HG03196 (cell line): ENCODE results near the gene ACIN1.
"Not testable (repeated sequence)": the region's sequence is repeated elsewhere in the genome, so short reads cannot be mapped to it uniquely, and the experiment has no call there.

Experiments
- ATAC-seq: cut with Tn5 transposase; IDR thresholded peaks from one replicate; pipeline ENCODE4 v1.9.1; 2021; ENCODE audit not compliant: unreplicated experiment

The ACIN1 gene

DNA sequence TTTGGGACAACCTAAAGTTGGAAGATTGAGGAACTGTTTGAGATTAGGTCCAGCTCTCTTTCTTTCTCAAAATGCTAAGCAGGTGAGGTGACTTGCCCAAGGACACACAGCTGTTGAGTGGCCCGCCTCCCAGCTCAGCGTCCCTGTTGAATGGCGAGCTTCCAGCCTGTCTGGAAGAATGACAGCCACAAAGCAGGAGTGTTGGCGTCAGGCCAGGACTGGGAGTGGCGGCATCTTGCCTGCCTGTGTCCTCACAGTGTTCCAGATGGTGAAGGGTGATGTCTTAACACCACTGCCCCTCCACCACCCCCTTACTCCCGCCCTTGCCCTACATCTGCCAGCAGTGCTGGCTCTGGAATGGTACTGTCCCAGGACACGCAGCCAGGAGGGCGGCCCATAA is 28.5 kb upstream of the ACIN1 start:
- no peak for ATAC-seq

DNA sequence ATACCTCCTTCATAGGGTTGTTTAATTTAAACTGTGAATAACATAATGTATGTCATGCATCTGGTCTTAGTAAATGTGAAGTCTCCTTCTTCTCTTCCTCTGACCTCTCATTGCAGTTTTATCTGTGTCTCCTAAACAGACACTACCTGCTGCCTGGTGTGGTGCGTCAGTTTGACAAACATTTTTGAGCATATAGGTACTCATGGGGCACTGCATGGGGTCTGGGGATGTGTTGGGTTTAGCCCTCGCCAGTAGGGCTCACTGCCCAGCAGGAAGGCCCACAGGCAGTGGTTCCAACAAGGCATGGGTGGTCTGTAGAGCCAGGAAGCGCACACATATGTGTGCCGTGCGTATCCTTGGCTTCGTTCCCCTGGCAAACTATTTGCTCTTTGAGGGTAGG is 27.1 kb upstream of the ACIN1 start:
- no peak for ATAC-seq

DNA sequence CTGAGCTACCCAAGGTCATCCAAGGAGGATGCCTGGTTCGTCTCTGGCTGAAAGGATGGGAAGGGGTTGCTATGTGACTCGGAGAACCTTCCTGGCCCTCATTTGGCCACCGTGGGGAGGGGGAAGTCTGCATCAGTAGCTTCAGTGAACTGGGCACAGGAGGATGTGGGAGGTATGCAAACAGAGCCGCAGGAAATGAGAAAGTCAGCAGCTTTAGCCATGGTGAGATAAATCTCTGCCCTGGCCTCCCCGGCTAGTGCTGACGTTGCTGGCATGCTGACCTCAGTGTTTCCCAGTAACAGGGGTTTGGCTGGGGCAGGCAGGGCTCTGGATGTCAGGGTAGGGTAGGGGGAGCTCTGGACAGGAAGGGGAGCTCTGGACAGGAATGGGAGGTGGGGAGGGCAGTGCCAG is 26.4 kb upstream of the ACIN1 start:
- no peak for ATAC-seq

DNA sequence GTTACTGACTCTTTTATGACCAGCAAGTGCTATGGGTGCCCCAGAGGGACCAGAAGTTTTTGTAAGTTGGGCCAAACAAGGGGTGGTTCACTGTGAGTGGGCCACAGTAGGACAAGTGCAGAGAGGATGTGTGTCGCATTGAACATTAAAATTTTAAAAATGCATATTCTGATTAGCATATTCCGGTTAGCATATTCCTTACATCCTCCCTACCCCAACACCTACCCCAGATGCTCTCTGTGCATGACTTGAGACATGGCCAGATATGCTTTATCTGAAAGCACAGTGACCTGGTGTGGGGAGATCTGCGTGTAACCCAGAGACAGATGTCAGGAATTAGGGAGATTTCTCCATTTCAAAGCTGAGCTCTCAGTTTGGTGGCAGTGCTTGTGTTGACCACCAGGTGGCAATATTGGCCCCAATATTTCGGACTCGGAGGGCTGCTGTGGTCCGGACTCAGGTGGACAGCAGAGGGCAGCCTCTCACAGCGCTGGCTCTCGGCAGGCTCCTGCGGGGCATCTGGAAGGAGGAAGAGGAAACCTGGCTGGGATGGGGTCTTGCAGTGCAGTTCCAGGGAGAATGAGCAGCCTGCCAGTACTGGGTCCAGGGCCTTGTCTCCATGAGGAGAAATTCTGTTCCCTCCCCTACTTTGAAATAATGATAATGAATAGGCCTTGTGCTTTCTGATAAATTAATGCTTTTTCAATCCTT is 25.8 kb upstream of the ACIN1 start:
- peak; percentile 61 for ATAC-seq

DNA sequence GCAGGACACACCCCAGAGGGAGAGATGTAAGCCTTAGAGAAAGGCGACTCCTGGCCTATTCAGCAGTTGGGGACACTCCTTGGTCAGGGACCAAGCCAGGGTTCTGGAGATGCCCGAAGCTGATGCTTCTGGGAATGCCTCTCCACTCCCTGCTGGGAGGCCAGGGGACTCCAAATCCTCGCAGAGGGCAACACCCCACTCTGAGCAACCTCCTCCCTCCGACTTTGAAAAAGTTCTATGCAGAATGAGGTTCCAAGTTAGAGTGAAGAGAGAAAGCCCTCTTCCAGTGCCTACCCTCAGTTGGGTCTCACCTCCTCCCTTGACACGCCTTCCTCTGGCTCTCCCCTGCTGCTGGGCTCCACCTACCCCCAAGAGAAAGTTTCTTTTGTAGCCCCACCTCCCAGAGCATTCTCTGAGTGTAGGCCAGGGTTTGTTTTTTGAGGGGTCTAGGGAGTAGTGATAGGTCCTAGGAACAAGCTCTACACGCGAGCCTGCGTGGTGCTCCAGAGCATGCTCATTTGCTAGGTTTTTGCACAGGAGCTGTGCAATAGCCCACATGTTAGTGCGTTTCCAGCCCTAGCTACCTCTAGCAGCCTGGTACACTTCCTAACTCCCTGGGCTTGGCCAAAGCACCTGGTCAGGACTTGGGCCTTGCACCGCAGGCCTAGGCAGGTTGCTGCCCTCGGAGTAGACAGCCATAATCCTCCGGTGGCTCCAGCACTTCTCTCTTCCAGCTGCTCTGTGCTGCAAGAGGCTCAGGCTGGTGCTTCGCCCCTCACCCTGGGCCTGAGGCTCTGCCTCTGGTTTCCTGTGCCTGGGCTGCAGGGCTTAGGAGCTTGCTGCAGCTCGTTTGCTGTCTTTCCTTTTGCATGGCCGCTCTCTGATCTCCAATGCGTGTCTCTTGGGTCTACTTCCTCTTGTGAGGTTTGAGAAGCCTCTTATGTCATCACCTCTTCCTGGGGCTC is 24.7 kb upstream of the ACIN1 start:
- ATAC-seq = no peak

DNA sequence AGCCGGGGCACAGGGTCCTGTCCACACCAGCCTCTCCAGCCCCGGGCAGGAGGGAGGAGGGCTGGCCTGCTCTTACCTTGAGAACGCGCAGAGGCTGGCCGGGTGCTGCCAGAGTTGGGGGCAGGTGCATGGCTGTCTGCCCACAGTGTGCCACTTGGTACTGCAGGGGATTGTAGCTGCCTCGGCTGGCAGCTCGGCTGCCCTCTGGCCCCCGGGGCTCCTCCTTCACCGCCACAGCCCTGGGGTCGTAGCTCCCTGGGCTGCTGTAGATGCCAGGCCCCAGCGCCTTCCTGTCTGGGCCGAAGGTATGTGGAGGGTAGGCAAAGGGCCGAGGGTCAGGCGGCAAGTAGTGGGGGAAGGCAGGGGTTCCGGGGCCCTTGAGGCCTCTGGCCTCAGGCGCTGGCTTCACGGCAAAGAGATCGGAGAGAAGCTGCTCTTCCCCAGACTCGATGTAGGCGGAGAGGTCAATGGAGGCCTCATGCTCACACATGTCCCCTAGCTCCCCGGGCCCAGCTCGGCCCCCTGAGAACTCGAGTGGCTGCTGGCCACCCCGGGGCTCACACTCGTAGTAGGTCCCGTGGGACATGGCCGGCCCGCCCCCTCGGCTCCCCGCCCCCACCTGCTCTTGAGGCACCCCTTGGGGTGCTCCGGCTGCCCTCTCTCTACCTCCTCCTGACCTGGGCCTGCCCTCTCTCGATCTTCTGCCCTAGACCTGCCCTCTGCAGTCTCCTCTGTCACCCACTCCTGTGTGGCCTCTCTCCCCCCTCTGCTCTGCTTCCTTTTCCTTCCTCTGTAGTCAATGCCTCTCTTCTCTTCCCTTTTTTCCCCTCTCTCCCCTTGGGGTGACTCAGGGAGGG is 23.8 kb upstream of the ACIN1 start, which contains the start of gene CEBPE:
Gene CEBPE (minus strand): TSS at position 750 of the 857 bp plus-strand sequence. CDS start 164 bp downstream, at position 586.
- ATAC-seq = no peak

DNA sequence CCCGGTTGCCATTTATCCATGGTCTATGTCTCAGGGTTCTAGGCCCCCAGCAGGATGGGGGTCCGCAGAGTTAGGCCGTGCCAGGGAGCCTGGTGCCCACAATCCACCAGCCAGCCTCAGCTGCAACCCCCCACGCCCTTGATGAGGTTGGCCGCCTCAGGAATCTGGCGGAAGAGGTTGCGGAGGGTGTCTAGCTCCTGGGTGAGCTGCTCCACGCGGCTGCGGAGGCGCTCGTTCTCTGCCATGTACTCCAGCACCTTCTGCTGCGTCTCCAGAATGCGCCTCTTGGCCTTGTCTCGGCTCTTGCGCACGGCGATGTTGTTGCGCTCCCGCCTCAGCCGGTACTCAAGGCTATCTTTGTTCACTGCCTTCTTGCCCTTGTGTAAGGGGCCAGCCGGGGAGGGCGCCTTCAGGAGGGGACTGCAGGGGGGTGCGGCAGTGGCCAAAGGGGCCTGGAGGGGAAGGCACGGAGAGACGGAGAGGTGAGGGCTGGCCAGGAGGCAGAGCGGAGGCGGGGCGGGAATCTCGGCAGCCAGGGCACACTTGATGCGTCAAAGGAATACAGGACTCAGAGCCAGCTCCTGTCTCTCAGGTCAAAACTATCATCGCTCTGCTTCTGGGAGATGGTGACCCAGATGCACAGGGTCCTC is 22.6 kb upstream of the ACIN1 start:
- no peak for ATAC-seq

DNA sequence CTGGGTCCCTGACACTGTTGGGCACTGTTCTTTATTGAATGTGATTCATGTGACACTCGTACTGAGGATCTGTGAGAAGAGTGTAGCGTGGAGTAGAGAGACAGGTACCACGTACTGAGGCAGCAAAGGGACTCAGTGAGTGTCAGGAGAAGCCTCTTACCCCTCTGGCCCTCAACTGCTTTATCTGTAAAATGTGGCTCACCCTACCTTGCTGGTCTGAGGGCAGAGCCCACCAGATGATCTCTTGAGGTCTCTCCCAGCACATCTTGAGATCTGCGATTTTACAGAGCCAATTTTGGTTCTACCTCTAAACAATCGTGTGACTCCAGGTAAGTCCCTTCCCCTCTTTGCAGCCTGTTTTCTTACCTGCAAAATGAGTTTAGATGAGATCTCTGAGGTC is 21.0 kb upstream of the ACIN1 start:
- no peak for ATAC-seq

DNA sequence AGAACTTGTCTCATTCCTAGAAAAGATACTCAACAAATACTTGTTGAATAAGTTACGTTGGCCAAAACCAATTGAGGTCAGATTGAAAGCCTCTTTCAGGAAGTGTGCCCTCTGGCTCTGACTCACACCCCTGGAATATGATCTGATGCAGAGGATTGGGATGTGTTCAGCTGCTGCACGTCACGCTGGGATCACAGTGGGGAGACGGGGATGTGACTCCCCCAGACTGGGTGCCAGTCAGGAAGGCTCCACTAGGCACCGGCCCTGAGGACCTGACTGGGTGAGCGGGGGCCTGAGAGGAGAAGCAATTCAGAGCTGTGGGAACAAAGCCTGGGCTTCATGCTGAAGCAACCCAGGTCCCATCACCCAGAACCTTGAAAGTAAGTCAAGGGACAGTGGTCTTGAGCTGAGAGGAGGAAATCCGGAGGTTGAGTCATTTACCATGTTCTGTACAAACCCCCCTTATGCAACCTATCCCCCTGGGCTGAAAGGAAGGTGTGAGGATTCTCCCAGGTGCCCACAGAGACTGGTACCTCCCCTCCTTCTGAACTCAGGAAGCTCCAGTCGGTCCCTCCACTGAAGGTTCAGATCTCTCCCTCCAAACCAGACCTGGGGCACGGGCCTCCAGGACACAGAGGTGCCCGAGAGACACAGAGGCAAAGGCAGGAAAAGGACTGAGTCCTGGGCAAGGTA is 20.2 kb upstream of the ACIN1 start:
- no peak for ATAC-seq

DNA sequence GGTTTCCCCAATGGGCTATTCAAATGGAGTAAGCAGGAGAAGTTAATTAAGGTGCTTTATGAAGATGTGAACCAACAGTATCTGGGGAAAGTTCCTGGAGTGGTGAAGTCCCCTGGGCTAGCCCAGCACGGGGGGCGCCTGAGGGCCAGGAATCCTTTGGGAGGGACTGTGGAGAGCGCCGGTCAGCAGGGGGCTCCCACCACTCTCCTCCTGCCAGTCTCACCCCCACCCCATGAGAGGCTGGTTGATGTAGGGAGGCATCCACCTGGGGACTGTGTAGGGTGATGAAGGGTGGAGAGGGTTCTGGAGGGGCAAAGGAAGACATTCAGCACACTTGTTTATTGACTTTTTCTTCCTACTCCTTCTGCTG is 19.7 kb upstream of the ACIN1 start:
- ATAC-seq = no peak

DNA sequence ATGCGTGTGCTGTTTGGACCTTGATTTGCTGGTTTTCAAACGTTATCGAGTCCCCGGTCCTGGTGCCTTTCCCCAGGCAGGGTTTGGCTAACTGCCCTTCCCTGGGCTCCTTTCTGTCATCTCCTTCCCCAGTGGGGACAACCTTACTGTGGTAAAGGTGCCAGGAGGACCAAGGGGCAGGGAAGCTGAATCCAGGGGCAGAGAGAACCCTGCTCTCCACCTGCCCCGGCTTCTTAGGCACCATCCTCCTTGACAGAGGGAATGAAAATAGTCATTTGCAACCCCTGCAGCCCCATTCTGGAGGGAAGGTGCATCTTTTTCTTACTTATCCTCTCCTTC is 19.2 kb upstream of the ACIN1 start:
- no peak for ATAC-seq

DNA sequence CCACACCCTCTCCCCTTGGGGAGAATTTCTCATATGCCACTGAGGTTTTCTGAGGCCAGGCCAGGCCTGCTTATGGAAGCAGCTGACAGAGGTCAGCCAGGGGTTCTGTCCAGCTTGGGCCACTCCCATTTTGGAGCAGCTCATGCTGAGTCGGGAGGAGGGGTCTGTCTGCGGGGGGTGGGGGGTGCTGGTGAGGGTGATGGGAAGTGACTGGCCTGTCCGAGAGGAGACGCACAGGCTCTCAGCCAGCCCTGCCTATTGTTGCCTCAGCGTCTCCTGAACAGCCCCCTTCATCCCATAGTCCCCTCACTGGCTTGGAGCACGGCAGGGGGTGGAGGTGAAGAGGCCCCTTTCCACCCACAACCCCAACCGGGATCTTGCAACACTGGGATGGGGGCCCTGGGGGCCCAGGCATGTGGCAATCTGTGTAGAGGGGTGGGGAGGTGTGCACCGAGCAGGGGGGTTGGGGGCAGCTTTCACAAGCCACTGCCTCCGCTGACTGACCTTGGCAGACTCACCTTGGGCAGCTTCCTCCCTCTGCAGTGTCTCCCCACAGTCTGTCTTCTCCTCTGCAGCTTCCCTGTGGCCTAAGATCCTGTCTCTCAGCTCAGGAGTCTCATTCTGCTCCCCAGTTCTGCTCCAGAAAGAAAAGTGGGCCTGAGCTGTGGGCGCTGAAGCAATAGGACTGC is 18.6 kb upstream of the ACIN1 start:
- no peak for ATAC-seq

DNA sequence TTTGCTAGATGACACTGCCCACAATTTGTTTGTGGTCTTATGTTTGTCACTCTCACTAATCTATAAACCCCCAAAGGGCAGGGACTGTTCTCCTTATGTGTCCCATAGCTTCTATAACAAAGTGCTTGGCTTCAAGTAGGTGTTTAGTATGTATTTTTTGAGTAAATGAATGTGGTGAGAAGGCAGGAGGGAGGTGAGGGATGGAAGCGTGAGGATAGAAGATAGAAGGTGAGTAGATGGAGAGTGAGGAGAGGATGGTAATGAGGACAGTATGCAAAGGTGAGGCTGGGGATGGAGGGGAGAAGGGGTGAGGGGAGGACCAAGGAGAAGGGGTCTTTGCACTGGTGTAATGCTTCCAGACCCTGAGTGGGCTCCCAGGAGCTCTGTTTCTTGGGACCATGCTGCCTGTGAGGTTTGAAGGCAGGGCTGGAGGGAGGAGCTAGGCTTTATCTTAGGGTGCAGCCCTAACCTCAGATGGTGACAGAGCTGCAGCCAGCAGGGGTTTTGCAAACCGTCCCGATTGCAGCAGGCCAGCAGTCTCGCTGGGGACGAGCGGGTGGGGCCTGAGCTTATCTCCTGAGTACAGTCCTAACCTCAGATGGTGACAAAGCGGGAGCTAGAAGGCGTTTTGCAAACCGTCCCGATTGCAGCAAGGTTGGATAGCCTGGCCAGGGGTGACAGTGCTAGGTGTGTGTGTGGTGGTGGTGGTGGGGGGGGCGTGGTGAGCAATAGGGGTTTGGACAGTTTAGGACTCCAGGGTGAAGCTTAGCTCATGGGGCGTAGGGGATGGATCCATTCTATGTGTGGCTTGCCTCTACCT is 17.6 kb upstream of the ACIN1 start:
- ATAC-seq = no peak

DNA sequence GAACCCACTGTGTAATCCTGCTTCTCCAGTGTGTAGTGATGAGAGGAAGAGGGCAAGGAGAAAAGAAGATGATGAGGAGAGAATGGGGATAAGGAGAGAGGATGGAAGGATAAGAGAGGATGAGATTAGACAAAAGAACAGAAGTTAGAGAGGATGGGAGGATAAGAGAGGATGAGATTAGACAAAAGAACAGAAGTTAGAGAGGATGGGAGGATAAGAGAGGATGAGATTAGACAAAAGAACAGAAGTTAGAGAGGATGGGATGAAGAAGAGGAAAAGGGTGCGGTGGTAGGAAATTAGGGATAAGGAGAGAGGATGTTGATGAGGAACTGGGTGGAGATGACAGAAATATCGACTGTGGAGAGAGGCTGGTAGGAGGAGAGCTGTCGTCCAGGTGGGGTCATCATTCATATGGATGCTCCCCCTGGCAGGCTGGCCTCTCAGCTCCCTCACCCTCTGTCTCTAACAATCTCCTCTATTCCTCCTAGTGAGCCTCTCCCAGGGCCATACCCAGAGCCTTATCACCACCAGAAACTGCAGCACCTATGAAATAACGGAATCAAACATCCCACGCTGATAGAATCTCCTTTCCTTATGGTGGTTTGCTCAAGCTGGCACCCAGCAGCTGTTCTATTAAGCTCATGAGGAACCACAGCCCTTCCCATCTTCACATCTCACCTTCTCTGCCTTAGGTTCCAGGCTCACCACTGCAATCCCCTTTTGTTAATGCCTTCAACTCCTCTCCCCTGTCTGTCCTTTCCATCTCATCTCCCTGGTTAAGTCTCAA is 15.8 kb upstream of the ACIN1 start:
- no peak for ATAC-seq

DNA sequence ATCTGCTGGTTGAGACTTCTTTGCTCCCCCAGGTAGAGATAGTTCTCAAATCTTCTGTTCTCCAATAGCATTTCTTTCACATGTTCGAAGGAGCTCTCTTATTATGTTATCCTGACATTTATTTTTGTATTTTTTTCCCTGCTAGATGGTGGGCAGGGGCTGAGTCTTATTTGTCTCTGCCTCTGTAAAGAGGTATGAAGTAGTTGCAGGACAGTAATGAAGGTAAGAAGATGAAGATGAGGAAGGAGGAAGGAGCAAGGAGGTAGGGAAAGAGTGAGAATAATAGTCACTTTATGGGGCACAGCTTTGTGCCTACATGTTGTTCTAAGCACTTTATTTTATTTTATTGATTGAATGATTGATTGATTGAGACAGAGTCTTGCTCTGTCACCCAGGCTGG is 14.8 kb upstream of the ACIN1 start:
- no peak for ATAC-seq

DNA sequence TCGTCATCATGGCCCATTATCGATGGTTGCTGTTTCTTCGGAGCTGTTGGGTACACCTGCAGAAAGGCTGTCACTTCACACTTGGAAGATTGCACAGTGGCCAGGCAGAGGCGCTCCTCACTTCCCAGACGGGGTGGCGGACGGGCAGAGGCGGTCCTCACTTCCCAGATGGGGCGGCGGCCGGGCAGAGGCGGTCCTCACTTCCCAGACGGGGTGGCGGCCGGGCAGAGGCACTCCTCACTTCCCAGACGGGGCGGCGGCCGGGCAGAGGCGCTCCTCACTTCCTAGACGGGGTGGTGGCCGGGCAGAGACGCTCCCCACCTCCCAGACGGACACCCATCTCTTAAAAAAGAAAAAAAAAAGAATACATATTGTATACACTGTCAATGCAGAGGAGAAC is 13.2 kb upstream of the ACIN1 start:
- not testable (repeated sequence) for ATAC-seq

DNA sequence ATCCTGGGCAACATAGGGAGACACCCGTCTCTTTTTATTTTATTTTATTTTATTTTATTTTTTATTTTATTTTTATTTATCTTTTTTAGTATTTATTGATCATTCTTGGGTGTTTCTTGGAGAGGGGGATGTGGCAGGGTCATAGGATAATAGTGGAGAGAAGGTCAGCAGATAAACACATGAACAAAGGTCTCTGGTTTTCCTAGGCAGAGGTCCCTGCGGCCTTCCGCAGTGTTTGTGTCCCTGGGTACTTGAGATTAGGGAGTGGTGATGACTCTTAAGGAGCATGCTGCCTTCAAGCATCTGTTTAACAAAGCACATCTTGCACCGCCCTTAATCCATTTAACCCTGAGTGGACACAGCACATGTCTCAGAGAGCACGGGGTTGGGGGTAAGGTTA is 12.7 kb upstream of the ACIN1 start:
- not testable (repeated sequence) for ATAC-seq

DNA sequence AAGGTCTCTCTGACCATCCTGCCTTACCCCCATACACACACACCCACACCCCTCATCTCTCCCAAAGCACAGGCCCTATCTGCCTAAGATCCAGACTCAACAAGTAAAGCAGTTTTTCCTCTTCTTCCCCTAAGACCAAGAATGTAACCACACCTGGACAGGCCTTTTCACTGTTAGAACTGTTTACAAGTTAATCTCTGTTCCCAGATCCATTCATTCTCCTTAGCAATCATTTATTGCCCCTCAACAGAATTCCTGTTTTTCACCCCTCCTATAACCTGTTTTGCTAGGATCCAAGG is 11.8 kb upstream of the ACIN1 start:
- ATAC-seq = no peak
